GM12878 (cell line): ENCODE data around the gene PRKAG2. TPM values are rescaled to one million over a fixed set of nuclear protein-coding genes. Genes with fewer than 3 reads are reported as not detected.

ENCODE experiments used
- BCL11A ChIP-seq: IDR thresholded peaks from 2 replicates; pipeline ENCODE4 v1.6.1; 2011; ENCODE audit warnings: low read depth, low read length
- BCLAF1 ChIP-seq: fragments of 450-650 bp; IDR thresholded peaks from 2 replicates; pipeline ENCODE4 v1.6.1; 2017; ENCODE audit warnings: antibody characterized with exemption, mild to moderate bottlenecking, moderate library complexity
- E4F1 ChIP-seq: fragments of 450-650 bp; IDR thresholded peaks from 2 replicates; pipeline ENCODE4 v1.6.1; 2018; ENCODE audit warnings: borderline replicate concordance, mild to moderate bottlenecking; ENCODE audit not compliant: partially characterized antibody
- EED ChIP-seq: sonication (generic); IDR thresholded peaks from 2 replicates; pipeline ENCODE4 v1.6.1; 2016; ENCODE audit warnings: antibody characterized with exemption, low read depth
- JUND ChIP-seq: IDR thresholded peaks from 2 replicates; pipeline ENCODE4 v1.6.1; 2012; ENCODE audit warnings: low read depth, mild to moderate bottlenecking, low read length, improper control_type of control experiment, moderate library complexity
- POLR2A ChIP-seq: IDR thresholded peaks from 2 replicates; pipeline ENCODE4 v1.6.1; 2011; ENCODE audit warnings: low read depth, mild to moderate bottlenecking, low read length
- PRDM15 ChIP-seq: fragments of 450-650 bp; formaldehyde crosslinking; IDR thresholded peaks from 2 replicates; pipeline ENCODE4 v1.4.0; 2020; ENCODE audit warnings: mild to moderate bottlenecking, moderate library complexity
- RAD21 ChIP-seq: IDR thresholded peaks from 2 replicates; pipeline ENCODE4 v1.6.1; 2011; ENCODE audit warnings: mild to moderate bottlenecking, low read depth, low read length, moderate library complexity; ENCODE audit not compliant: insufficient read depth
- RAD51 ChIP-seq: fragments of 450-650 bp; IDR thresholded peaks from 2 replicates; pipeline ENCODE4 v1.6.1; 2016; ENCODE audit warnings: moderate library complexity, mild to moderate bottlenecking, inconsistent platforms
- RELA ChIP-seq: fragments of 450-650 bp; IDR thresholded peaks from 2 replicates; pipeline ENCODE4 v1.8.0; 2014; ENCODE audit warnings: borderline replicate concordance; ENCODE audit not compliant: partially characterized antibody
- SKIL ChIP-seq: fragments of 450-650 bp; IDR thresholded peaks from 2 replicates; pipeline ENCODE4 v1.6.1; 2017; ENCODE audit warnings: mild to moderate bottlenecking, low read depth, inconsistent platforms; ENCODE audit not compliant: poor library complexity, severe bottlenecking
- SP1 ChIP-seq: IDR thresholded peaks from one replicate; pipeline ENCODE4 v1.6.1; 2011; ENCODE audit warnings: low read depth, low read length
- SREBF1 ChIP-seq: IDR thresholded peaks from 2 replicates; pipeline ENCODE4 v1.6.1; 2012; ENCODE audit warnings: mild to moderate bottlenecking, low read length
- SUZ12 ChIP-seq: fragments of 200-600 bp; sonication (generic); IDR thresholded peaks from one replicate; pipeline ENCODE4 v1.6.1; 2018; ENCODE audit warnings: antibody characterized with exemption, mild to moderate bottlenecking; ENCODE audit not compliant: unreplicated experiment
- USF1 ChIP-seq: IDR thresholded peaks from 2 replicates; pipeline ENCODE4 v1.6.1; 2011; ENCODE audit warnings: borderline replicate concordance, low read depth, mild to moderate bottlenecking, moderate library complexity, mixed read lengths, low read length; ENCODE audit not compliant: insufficient read depth; ENCODE audit errors: extremely low read length
- ZBED1 ChIP-seq: IDR thresholded peaks from 2 replicates; pipeline ENCODE4 v1.6.1; 2016; ENCODE audit warnings: borderline replicate concordance
- ZNF274 ChIP-seq: IDR thresholded peaks from one replicate; pipeline ENCODE4 v1.8.0; 2011; ENCODE audit not compliant: insufficient read length, insufficient read depth
- polyA plus RNA-seq, 11 experiments: library from polyadenylated mRNA; depleted of rRNA in 4 of 11; unstranded in 6 of 11; stranded (reverse) in 5 of 11; fragments of >200 nt; fragmentation: Nextera tagmentation in 4 of 11; fragmentation: Illumina TruSeq in 1 of 11; extraction: Ambion mirVana in 4 of 11; extraction: Trizol in 1 of 11; gene quantifications; 1 replicate in 1 of 11; 2 replicates in 10 of 11; pipeline versions ENCODE4 v1.2.1 to v1.2.3, GENCODE V29; 2011 to 2016; ENCODE audit warnings: inconsistent platforms in 2 of 11, missing spikeins in 2 of 11, low read depth in 1 of 11
- total RNA-seq, 4 experiments: library from RNA; depleted of rRNA in 3 of 4; stranded (reverse); fragments of >200 nt in 3 of 4; fragmentation: Illumina TruSeq in 1 of 4; extraction: Trizol in 1 of 4; gene quantifications; 2 replicates each; pipeline versions ENCODE4 v1.2.1 to v1.2.3, GENCODE V29; 2013 to 2021

Gene PRKAG2
- total and polyA plus RNA-seq, 10 of the 15 experiments (the other 5 are each of a cell fraction or from before 2014, with no cell fraction given), result 3.4 to 8.9 (median 6.8) TPM

GRCh38 chr7:151518105-151518946 is 358.6 kb downstream of the PRKAG2 start (continued):
- TF ChIP-seq BCLAF1 (no peak), E4F1 (no peak), SKIL (no peak), ZBED1 (no peak), RELA (no peak), RAD21 (no peak), PRDM15 (no peak), POLR2A (peak; percentile 56; the same call in 1 of the 2 replicates), ZNF274 (no peak), USF1 (no peak), SUZ12 (no peak), SREBF1 (no peak), JUND (no peak), BCL11A (no peak), RAD51 (no peak), EED (peak; percentile 48; the same call in 1 of the 2 replicates), SP1 (no peak)
